IPS-18a (cell line): ENCODE results near the gene ELOVL4.

Source experiments
- H3K27ac ChIP-seq: one replicate; pipeline ENCODE4 v1.5.1; 2013; ENCODE audit warnings: low read length
- H3K27me3 ChIP-seq: one replicate; pipeline ENCODE4 v1.6.1; 2013; ENCODE audit warnings: mild to moderate bottlenecking, low read length; ENCODE audit not compliant: control insufficient read depth, insufficient read depth
- H3K36me3 ChIP-seq: one replicate; pipeline ENCODE4 v1.6.1; 2013; ENCODE audit warnings: low read depth, low read length; ENCODE audit not compliant: control insufficient read depth
- H3K4me1 ChIP-seq: one replicate; pipeline ENCODE4 v1.6.1; 2013; ENCODE audit warnings: low read depth, low read length; ENCODE audit not compliant: control insufficient read depth
- H3K4me3 ChIP-seq: one replicate; pipeline ENCODE4 v1.5.1; 2013; ENCODE audit warnings: low read length
- H3K9ac ChIP-seq: one replicate; pipeline ENCODE4 v1.6.1; 2013; ENCODE audit warnings: mild to moderate bottlenecking, low read length, moderate library complexity
- H3K9me3 ChIP-seq: one replicate; pipeline ENCODE4 v1.6.1; 2013; ENCODE audit warnings: low read depth, low read length; ENCODE audit not compliant: control insufficient read depth

Gene ELOVL4

GRCh38 chr6:79869184-79869583, 78.2 kb downstream of the ELOVL4 start:
- Histone ChIP-seq H3K9ac (no peak overlapping the region), H3K27ac (no peak overlapping the region), H3K27me3 (no peaks in the 10 kb centered on the region), H3K4me3 (no peak overlapping the region), H3K4me1 (peaks cover 5% of the 10 kb centered on the region), H3K9me3 (no peaks in the 10 kb centered on the region), H3K36me3 (no peaks in the 10 kb centered on the region)

- no peak overlapping the region for H3K9ac ChIP-seq
- H3K27me3 ChIP-seq, result no peaks in the 10 kb centered on the region
- H3K4me1 ChIP-seq, result peaks cover 5% of the 10 kb centered on the region
- no peaks in the 10 kb centered on the region for H3K36me3 ChIP-seq
- H3K4me3 ChIP-seq, result no peak overlapping the region
- no peaks in the 10 kb centered on the region for H3K9me3 ChIP-seq
- no peak overlapping the region for H3K27ac ChIP-seq
Observed at GRCh38 chr6:79868098-79868722, 79.1 kb downstream of the ELOVL4 start.
